Measurements from ENCODE around the gene IGFL4.
"Not testable (repeated sequence)": the region's sequence is repeated elsewhere in the genome, so short reads cannot be mapped to it uniquely, and the experiment has no call there.

The IGFL4 gene

DNA sequence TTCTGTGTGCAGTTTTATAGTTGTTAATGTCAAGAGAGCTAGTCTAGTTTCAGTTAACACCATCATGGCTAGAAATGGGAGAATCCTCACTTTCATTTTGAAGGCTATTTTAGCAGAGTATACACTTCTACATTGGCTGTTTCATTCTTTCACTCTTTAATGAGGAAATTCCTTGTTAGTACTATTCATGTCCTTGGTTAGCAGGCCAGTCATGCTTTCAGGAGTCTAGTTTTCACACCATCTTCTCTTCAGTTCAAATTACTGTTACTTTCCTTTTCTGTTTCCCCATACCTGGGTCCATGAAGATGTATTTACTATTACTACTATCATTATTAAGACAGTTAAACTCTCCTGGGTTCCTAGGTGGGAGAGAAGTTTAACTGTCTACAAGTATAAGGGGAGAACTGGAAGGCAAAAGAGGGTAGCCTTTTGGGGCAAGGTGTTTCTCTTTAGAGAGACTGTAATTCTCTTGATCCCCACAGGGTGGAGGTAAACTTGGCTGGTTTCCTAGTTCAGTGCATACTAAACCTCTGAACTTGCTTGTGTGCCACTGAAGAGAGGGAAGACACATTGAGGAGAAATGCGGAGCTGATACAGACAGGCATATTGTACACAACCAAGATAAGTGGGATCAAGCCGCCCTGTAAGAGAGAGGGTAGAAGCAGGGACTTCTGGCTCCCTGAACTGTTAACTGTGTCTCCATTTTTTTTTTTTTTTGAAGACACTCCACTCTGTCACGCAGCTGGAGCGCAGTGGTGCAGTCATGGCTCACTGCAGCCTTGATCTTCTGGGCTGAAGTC is 41.3 kb upstream of the IGFL4 start:
- peak; percentile 79 to 83 for DNase-seq (ENCODE audit: low read depth in 2 of 2)
- peak; percentile 64 for TF ChIP-seq CTCF (IDR thresholded peaks at IDR 0.05; ENCODE audit: low read depth, low read length)
- no peak overlapping the region for H3K4me3 ChIP-seq (replicated peaks in 1 of 2; ENCODE audit: low read depth in 2 of 2, low read length in 2 of 2)

- H3K4me3 ChIP-seq (replicated peaks in 1 of 2; ENCODE audit: low read depth in 2 of 2, low read length in 2 of 2) = no peak overlapping the region
- no peak for TF ChIP-seq CTCF (IDR thresholded peaks at IDR 0.05; ENCODE audit: low read depth, low read length)
- peak; percentile 79 to 93 for DNase-seq (ENCODE audit: low read depth in 2 of 2)
Observed at GRCh38 chr19:46080561-46080960, 39.8 kb upstream of the IGFL4 start.

DNA sequence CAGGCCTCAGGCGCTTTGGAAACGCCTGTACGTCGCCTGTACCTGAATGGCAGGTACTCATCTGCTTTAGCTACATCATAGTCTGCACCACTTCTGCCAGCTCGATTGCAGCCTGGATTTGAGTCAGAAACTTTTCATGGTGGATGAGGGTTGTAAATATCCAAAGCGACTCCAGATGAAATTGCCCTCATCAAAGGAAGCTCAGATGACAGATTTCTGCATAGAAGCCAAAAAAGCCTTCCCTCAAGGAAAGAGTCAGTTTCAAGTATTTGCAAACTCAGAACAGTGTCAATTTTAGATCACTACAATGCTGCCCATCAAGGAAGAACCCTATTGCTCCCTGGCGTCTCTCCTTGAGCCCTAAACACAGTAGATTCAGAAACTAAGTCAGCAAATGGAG is 38.8 kb upstream of the IGFL4 start:
- no peak for DNase-seq (ENCODE audit: low read depth in 2 of 2)
- TF ChIP-seq CTCF (IDR thresholded peaks at IDR 0.05; ENCODE audit: low read depth, low read length) = no peak
- H3K4me3 ChIP-seq (replicated peaks in 1 of 2; ENCODE audit: low read depth in 2 of 2, low read length in 2 of 2) = no peak overlapping the region

DNA sequence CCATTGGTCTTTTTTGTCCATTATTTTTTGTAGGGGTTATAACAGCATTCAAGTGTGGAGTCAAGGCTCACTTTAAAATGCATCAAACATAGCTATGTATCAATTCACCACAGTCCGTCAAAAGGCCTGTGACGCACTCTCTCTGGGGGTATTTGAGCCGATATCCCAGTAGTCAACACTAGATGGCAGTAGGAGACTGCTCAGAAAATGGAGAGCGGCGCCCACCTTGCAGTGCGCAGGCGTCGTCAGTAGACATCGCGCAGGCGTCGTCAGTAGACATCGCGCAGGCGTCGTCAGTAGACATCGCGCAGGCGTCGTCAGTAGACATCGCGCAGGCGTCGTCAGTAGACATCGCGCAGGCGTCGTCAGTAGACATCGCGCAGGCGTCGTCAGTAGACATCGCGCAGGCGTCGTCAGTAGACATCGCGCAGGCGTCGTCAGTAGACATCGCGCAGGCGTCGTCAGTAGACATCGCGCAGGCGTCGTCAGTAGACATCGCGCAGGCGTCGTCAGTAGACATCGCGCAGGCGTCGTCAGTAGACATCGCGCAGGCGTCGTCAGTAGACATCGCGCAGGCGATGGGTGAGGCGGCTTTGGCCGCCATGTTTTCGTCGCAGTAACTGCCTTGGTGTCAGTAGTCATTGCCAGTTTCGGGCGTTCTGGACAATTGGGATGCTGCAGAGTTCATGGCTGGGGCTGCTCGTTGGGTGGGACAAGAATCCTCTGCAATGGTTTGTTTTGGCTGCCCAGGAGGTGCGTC is 38.0 kb upstream of the IGFL4 start:
- DNase-seq (ENCODE audit: low read depth in 2 of 2) = peak; percentile 64 to 86

DNA sequence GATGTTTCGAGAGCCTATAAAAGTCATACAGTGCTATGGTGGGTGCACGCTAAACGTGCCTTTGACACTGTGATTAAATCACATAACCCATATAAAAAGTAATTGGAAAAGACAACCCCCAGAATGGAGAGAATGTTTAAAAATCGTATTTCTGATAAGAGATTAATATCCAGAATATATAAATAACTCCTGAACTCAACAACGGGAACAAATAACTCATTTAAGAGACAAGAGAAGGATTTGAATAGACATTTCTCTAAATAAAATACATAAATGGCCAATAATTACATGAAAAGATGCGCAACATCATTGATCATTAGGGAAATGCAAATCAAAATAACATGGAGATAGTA is 37.0 kb upstream of the IGFL4 start:
- no peak for TF ChIP-seq CTCF (IDR thresholded peaks at IDR 0.05; ENCODE audit: low read depth, low read length)
- H3K4me3 ChIP-seq (replicated peaks in 1 of 2; ENCODE audit: low read depth in 2 of 2, low read length in 2 of 2) = no peak overlapping the region
- DNase-seq (ENCODE audit: low read depth in 2 of 2) = no peak

More for the DNA sequence above, 38.0 kb upstream of the IGFL4 start:
- not testable (repeated sequence) for H3K4me3 ChIP-seq (replicated peaks in 1 of 2; ENCODE audit: low read depth in 2 of 2, low read length in 2 of 2)
- TF ChIP-seq CTCF (IDR thresholded peaks at IDR 0.05; ENCODE audit: low read depth, low read length) = peak; percentile 69

DNA sequence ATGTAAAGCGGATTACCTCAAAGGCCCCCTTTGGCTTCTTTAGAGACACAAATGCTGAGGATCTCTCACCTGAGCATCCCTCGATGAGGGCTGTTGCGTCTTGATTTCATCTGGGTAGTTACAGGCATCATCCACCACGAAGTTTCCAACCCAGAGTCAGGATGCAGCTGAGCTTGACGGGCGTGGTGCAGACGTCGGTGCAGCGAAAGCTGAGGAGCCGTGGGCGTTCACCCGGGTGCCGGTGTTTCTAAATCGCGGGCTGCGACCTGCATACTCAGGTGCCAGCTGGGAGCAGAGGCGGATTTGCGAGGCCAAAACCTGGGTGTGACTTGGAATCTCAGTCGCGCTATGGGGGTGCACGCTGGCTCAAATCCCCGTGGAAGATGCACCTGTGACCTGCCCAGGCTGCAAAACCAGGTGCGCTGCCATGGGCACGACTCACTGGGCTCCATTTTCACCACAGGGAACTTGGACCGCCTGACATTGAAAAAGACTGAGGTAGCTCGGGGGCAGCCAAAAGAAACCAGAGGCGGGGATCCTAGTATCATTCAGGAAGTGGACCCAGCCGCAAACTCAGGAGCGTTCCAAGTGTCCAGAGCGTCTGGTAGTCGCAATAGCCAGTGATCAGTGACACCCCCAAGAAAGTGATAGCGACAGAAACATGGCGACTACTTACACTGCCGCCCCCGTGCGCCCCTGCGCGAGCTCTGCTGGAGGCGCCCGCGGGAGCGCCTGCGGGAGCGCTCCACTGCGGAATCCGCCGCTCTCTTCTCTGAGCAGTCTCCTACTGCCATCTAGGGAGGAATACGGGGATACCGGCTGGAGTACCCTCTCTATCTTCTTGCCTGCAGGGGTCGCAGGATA is 36.4 kb upstream of the IGFL4 start:
- H3K4me3 ChIP-seq (replicated peaks in 1 of 2; ENCODE audit: low read depth in 2 of 2, low read length in 2 of 2) = peak overlapping the region; percentile 16 to 26
- peak; percentile 87 to 88 for DNase-seq (ENCODE audit: low read depth in 2 of 2)

More for the DNA sequence above, 36.4 kb upstream of the IGFL4 start:
- TF ChIP-seq CTCF (IDR thresholded peaks at IDR 0.05; ENCODE audit: low read depth, low read length) = peak; percentile 99

Data from cardiac fibroblast (primary cell).